Hippocampal formation (tissue), 2 donors: ENCODE measurements around the gene MACO1.
"Not testable (repeated sequence)": the region's sequence is repeated elsewhere in the genome, so short reads cannot be mapped to it uniquely, and the experiment has no call there.

Source experiments
- DNase-seq, 2 donors: peaks; one replicate each; lab custom pipeline; 2025; lab: John Stamatoyannopoulos, UW

Gene MACO1

DNA sequence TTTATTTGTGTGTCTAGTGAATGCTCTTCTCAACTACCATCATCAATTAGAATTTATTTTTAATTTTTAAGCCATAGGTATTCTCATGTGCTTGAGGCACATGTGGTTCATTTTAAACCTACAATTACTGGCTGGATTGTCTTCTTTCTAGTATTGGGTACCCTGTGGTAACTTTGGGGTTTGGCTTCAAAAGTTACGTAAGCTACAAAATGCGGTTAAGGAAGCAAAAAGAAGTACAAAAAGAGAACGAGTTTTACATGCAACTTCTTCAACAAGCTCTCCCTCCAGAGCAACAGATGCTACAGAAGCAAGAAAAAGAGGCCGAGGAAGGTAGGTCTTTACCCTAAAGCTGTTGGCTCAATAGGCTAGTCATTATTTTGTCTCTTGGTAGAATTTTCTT lies 25.8 kb downstream of the MACO1 start:
- DNase-seq: no peak

DNA sequence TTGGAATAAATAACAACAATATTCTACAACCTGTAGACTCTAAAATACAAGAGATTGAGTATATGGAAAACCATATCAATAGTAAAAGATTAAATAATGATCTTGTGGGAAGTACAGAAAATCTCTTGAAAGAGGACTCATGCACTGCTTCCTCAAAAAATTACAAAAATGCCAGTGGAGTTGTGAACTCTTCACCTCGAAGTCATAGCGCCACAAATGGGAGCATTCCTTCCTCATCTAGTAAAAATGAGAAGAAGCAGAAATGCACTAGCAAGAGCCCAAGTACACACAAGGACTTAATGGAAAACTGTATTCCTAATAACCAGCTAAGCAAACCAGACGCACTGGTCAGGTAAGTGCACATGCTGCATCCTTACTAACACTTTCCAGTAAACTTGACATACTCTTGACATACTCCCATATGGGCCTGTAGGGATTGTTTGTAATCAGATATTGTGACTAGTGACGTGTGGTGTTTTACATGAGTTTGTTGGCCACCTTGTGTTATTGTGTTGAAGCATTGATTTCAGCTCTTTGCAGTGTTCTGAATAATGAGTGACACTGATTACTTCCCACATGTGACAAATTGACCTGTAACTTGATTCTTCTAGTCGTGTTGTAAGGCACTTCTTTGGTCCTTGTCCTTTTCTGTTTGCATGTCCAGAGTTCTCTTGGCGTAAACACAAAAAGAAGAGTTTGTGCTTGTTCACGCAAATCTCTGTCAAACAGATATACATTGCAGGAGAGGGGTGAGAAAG lies 28.0 kb downstream of the MACO1 start:
- no peak for DNase-seq

DNA sequence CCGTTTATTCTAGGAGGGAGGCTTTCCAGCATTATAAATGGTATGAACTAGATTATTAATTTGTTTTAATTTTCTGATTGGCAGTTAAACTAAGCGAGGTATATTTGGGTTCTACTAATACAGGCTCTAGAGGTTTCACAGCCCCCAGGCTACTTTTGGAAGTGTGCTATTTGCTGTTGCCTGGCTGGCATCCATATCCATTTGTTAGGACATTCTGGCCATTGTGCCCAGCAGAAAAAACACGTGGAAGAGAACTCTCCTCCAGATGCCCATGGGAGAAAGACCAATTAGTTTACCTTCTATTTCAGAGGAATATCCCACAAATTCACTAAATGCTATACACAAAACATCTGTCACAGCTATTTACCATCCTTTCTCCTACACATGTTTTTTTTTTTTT lies 29.3 kb downstream of the MACO1 start:
- DNase-seq: no peak

DNA sequence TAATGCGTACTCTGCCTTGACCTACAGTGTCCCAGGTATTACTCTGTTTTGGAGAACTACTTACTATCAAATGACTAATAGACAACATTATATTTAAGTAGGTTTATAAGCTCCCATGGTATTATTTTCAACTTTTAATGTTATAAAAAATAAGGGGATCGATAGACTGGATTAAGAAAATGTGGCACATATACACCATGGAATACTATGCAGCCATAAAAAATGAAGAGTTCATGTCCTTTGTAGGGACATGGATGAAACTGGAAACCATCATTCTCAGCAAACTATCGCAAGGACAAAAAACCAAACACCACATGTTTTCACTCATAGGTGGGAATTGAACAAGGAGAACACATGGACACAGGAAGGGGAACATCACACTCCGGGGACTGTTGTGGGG lies 30.1 kb downstream of the MACO1 start:
- not testable (repeated sequence) for DNase-seq

DNA sequence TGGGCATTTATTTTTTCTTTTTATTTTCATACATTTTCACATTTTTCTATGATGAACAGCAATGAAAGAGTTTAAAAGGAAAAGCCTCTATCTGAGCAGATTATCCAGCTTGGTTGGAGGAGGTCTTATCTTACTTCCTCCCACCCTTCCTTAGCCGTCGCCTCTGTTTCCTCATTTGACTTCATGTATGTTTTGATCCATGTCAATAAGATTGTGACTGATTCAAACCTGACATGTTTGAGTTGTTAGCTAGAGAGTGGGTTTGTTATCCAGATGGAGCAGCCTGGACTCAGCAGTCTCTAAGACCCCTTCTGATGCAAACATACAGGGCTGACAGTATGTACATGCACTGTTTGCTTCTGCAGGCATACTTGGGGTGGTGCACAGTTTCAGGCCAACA lies 31.2 kb downstream of the MACO1 start:
- DNase-seq: no peak

DNA sequence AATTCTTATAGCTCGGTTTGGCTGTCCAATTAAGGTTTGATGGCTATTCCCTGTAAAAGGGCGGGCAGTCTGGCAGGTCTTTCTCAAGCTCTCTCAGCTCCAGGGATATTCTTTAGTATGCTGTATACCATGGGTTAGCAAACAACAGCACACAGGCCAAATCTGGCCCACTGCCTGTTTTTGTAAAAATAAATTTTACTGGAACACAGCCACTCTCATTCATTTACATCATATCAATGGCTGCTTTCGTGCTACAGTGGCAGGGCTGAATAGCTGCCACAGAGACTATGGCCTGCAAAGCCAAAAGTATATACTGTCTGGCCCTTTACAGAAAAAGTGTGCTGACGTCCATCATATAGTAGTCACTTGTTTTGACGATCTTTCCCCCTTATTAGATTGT lies 32.0 kb downstream of the MACO1 start:
- no peak for DNase-seq

DNA sequence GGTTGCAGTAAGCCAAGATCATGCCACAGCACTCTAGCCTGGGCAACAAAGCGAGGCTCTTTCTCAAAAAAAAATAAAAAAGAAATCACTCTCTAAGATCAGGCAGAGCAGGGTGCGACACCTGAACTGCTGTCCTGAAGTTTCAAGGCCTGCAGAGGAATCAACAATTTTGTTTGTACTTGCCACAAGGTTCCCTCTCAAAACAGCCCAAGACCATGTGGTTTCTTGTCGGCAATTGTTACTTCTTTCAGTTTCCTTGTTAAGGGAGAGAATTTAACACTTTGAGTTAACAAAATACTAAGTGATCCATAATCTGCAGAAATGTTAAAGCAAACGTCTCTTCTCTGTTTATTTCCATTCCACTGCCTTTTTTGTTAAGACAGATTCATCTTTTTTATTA lies 36.5 kb downstream of the MACO1 start:
- no peak for DNase-seq

DNA sequence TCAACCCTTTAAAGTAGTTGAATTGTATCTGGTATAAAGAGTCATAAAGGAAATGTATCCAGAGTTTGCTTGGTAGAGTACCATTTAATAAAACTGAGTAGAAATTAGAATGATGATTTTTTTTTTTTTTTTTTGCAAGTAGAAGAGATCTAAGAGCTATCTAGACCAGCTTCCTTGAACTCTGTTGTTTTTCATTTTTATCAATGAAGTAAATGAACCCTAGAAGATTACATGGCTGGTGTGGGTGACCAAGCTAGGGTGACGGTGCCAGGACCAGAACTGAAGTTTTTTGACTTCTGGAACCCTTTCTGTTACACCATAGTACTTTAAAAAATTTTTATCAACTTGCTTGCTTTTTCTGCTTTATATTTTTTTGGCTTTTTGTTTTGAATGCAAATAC lies 36.9 kb downstream of the MACO1 start:
- no peak for DNase-seq

DNA sequence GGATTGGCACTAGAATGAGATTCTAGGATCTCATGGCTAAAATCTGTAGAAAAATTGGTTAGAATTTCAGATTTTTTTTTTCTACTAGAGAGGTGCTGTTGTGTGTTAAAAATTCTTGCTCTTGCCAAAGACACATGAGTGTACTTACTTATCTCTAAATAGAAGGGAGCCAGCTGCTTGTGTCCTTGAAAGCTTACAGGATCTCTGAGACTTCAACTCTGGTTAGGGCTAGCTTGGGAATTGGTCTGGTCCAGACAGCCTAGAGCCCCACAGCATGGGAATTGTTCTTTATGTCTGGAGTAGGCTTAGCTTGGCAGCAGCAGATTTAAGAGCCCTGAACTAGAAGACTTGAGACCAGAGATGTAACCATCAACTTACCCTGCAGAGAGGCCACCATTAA lies 37.3 kb downstream of the MACO1 start:
- no peak for DNase-seq

DNA sequence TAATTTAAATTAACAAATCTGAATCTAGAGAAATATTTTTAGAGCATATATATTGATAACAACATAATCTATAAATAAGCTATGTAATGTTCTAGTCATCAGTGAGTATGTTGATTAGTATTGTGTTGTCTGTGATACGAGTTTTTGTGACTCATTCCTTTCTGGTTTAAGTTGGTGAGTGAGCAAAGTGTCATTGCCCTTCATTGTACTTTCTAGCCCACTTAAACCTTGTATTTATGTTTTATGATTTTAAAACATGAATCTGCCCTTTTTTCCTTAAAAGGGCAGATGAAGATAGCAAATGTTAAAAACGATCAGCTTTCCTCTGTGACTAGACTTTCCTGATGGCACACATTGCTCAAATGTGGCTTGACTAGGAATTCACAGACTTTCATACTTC lies 38.5 kb downstream of the MACO1 start:
- no peak for DNase-seq

DNA sequence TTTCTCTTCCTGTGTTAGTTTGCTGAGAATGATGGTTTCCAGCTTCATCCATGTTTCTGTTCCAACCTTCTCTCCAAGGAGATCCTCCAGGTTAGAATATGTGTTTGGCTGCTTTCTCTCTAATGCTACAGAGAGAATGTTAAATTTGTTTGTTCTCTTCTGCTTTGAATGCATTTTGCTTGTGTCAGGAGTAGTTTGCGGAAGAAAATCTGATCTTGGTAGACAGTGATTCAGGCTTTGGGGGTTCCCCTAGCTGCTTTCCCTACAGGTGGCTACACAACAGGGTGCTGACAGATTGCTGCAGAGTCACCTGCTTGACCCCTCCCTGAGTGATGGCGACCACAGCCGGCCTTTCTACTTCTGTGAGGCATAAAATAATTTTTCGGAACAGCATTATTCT lies 41.8 kb downstream of the MACO1 start:
- no peak for DNase-seq

DNA sequence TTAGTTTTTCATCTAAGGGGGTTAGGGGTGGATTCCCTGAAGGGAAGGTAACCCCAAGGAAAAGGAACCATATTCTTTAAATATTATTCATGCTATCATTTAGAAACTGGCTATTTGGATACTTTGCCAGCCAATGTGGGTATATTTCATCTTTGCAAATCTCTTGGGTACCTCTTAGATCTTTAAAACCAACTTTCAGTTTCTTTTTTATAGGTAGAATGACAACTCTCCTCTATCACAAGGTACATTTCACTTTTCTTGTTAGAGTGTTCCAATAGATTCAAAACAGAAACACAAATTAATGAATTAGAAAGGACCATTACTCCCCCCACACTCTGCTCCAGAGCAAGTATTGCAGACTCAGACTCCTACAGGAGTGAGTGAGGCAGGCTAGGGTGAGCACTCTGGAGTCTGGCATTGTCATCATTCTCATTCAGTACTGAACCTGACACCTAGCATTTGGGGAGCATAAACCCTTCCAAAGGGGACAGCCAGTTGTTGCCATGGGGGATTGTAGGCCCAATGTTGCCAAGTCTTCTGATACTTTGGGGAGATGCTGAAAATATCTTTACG lies 43.0 kb downstream of the MACO1 start:
- no peak for DNase-seq

DNA sequence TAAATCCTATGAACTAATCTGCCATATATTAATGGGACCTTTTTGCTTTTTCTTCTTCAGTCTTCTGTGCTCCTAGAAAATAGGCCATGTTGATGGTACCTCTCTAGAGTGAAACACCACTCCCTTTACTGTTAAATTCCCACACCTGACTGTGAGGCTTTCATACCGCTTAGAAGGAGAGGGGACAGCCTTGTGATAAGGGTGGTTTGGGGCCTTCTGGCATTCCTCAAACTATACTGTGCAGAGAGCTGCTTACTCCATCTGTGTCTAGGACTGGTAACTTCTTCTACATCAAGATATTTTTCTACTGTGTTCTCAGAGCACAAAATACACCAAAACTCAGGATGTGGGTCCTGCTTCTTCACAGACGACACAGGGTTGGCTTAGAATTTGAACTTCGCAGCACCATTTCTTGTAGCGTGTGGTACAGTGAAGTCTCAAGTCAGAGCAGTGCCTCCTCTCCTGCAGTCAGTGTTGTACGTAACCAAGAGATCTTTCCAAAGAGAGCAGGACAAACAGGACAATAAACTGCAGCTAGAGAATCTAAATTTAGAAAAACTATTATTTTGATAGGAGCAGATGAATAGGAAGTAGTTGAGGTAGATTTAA lies 43.8 kb downstream of the MACO1 start:
- DNase-seq: no peak

DNA sequence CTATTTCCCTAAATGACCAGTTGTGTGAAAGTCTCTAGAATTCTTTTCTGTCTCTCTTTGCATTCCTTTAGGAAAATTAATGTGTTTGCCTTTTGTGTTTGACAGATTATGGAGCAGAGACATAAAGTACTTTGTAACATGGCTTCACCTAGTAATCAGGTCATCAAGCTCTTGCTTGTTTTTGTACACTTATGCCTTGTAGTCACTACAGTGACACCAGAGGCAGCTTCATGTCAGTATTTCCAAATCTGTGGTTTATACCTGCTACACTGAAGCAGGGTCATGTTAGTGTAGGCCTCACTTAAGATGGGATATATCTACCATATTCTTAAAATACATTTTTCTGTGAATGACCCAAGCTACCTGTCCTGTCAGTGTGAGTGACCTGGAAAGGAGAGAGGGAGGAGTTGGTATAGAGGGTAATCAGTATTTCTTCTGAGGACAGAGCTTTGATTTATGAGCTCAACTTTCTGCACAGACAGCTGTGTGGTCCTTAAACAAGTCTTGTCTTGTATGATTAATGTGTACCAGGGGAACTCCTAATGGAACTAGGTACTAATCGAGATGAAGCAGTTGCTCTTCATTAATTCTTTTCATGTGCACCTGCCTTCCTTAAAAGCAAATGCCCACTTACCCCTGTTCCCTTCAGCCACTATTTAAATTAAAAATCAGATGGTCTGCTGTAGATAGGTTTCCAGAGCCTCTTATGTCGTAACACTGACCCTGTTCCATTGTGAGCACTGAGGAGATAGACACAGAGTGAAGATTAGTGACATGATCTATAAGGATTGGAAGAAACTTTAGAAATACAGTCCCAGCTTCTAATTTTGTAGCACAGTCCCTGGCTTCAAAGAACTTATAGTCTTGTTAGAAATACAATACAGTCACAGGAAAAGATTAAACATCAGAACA lies 45.7 kb downstream of the MACO1 start:
- DNase-seq: no peak

DNA sequence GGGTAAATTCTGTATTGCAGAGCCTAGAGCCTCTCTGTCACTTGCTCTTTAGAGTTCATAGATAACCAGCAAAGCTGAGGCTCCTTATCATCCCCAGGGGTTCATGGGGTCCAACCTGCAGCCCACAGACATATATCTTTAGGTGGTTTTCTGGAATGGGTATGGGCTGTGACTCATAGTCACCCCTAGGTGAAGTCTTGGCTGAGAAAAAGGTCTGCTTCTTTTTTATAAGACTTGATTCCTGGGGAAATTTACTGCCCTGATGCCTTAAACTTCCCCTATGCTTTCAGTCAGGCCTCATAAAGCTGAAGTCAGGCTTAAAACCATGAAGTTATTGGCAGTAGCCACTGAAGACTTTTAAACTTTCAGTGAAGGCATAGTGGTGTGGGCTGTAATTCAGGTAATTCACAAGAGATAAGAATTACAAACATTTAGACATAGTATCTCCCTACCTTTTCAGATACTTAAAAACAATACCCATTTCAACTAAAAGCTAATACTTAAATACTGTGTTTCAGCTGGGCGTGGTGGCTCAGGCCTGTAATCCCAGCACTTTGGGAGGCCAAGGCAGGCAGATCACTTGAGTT lies 46.8 kb downstream of the MACO1 start:
- DNase-seq: no peak

DNA sequence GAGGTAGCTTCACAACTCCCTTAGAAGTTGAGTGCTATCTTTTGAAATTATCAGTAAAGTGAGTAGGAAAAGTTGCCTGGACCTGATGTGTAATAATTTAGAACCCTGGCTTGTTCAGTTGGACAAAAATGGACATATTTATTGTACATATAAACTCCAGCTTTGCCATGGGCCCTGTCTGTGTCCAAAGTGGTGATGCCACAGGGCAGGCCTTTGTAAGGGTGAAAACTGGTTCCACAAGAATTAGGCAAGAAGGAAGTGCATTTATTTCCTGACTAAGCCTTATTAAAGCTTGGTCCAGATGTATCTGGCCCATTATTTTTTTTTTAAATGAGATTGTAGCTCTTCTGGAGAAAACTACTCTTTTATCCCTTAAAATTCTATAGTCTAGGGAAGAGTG lies 47.9 kb downstream of the MACO1 start:
- DNase-seq: no peak

DNA sequence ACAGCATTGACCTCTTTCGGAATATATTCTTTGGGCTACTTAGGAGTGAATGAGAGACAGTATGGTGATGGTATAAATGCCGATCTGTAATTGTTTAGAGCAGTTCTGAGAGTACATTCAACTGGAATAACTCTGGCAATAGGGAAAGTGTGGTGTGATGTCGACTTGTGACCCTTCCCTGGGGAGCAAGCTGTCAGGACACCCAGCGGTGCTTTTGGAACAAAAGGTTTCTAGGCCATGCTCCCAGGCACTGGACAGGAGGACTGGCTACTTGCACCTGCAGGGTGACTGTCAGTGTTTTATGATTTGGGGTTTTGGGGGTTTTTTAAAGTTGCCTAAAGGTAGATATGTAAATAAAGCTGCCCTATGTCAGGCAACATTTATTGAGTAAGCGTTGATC lies 50.9 kb downstream of the MACO1 start:
- DNase-seq: no peak

DNA sequence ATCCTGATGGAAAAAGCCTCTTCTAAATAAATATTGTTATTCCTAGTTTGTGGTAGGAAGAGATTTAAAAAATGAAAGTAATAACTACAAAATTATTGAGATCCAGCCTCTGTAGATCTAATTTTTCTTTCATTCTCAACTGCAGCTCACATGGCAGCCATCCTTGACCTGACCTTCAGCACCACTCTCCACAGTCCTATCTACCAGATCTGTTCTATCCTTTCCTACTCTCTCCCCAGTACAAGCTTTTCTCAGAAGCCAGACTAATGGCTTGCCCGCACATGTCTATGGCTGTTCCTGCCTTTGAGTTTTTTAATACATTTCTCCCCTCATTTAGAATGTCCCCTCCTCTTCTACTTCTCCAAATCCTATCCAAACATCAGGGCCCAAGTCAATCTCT lies 51.5 kb downstream of the MACO1 start:
- DNase-seq: no peak

DNA sequence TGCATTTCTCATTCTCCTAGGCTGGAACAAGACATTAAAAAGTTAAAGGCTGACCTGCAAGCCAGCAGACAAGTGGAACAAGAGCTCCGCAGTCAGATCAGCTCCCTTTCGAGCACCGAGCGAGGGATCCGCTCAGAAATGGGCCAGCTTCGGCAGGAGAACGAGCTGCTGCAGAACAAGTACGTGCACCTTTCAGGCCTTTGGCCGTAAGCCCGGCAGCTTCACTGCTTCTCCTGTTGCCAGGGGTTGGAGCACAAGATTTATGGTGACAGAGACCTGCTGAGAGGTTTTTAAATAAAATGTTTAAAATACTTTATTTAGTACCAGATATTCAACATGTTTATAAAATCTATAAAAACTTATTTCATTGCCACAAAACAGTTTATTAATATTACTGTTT lies 53.4 kb downstream of the MACO1 start:
- DNase-seq: no peak

DNA sequence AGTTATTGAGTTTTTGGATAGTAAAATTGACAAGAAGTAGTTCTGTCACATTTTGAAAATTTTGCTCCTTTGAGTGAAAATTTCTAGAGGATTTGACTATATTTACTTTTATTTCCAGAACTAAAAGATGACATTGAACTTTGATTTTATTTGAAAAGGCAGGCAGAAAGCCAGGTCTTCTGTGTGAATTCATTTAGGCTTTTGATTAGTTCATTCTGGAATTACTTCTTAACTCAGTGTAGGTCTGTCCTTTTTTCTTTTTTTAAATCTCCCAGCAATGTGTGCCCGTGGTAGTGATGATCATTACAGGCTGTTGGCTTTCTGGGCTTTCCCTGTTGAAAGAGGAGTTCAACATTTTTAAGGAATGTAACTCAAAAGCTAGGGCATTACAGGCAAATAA lies 53.8 kb downstream of the MACO1 start:
- DNase-seq: no peak

DNA sequence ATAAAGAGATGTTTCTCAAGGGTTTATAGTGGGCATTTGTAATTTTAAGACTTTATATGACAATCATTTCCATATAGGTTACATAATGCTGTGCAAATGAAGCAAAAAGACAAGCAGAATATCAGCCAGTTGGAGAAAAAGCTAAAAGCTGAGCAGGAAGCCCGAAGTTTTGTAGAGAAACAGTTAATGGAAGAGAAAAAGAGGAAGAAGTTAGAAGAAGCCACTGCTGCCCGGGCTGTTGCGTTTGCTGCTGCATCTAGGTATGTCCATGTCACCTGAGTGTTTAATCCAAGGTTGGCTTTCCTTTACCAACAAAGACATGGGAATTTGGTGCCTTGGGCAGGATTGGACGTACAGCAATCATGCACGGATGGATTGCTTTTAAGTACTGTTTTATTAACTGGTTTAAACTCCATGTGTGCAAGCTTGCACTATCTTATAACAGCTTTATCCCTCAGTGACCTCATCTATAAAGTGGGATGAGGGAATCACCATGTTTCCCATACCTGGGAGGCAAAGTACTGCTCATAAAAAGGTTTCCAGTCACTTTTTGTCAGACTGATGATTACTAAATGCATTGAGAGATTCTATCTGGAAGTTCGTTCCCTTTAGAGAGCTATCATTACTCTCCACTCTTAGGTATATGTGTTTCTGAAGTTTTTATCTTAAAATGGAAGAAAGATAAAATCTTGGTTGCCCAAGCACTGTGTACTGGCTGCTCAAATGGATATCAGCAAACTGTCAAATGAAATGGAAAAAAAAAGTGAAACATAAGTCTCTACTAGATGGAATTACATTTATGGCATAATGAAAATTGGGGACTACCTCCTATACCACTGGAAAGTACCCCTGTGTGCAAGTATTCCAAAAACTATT lies 55.1 kb downstream of the MACO1 start:
- no peak for DNase-seq
